NCI-H82 treated with DMSO at 0.1 percent for 48 hours (cell line): ENCODE data around the gene CACNG1.
"Not testable (repeated sequence)": the region's sequence is repeated elsewhere in the genome, so short reads cannot be mapped to it uniquely, and the experiment has no call there.

Experiments used
- DNase-seq: peaks from one replicate; lab custom pipeline; 2025; ENCODE audit not compliant: unreplicated experiment; lab: John Stamatoyannopoulos, UW

The CACNG1 gene

DNA sequence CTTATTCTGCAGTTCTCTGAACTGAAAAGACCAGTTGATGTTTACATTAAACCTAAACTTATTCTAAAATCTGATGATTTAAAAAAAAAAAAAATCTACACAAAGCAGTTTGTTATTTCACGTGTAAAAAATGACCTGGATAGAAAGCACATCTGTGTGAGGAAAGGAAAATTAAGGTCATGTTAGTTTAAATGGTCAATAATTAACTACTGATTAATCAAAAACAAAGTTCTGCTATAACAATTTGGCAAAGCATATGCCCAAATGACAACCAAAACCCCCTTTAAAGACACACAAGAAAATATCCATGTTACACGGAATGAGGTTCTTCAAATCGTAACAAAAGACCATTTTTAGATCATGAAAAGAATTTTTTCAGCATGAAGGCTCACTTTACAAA is 30.4 kb downstream of the CACNG1 start:
- DNase-seq: no peak

DNA sequence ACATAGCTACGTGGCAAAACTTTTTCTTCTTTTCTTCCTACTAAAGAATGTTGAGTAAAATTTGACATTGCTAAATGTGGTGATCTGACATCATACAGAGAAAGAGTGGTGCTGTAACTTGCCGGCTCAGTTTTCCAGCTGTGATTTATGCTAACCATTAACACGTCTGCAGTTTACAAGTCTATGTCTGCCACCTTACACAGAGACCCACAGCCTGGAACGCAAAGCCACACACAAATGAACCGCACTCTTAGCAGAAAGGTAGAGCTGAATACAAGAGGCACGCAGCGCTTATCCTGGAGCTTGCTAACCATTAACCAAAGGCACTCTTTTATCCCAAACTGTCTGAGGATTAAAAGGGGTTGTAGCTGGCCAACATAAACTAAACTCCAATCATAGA is 31.9 kb downstream of the CACNG1 start:
- no peak for DNase-seq

DNA sequence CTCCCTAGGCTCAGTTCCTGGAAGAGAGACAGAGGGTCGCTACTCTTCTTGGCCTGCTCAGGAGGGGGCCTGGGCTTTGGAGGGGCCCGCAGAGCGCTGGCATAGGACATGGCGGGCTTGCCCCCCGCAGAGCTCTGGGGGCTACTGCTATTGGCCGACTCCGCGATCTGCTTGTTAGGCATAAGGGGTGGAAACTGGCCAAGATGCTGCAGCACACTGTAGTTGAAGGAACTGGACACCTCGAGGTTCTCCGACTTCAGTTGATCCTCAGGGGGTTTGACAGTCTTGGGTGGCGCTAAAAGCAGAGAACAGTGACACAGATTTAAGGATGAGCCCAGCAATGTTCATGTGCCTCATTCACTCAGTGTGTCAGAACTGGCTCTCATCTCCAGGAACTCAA is 33.9 kb downstream of the CACNG1 start:
- DNase-seq: no peak

DNA sequence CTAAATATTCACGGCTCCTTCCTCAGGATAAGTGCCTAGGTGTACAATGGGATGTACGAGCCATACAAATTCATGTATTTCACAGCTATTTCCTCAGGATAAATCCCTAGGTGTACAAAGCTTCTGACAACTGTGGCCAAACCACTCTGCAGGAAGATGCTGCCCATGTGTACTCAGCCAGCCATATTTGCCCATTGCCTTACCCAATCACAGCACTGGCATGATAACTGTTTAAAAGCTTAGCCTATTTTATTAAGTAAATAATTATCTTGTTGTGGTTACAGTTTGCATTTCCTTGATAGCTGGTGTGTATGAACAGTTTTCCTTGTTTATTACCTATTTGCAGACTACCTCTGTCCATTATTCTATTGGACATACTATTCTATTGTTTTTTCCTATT is 35.1 kb downstream of the CACNG1 start:
- DNase-seq: no peak

DNA sequence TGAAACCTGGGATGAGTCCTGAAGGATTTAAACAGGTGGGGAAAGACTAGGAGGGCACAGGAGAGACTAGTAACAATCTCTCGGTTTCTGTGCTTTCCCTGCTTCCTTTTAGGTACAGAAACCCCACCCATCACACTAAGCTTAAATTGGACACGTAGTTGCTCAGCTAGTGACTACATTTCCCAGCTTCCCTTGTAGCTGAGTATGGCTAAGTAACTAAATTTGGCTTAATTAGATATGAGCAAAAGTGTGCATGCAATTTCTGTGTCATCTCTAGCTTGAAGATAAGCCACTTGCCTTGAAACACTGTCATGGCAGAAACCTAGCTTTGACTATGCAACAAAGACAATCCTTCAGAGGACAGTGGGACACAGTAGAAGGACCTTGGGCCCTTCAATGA is 36.5 kb downstream of the CACNG1 start:
- no peak for DNase-seq

DNA sequence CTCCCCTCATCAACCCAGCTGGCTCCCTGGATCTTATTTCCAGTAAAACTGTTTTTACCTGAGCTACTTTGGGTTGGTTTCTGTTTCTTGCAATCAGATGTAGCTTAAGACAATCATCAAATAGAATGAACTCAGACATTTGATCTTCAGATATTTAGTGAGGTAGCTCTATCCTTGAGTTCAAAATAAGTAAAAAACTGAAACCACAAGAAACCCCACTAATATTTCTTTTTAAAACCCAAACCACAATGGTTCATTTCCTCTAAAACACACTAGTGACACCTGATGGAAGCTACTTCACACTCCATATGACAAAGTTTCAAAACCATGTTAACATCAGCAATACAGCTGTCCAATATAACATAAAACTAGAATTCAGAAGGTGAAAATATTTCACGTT is 37.8 kb downstream of the CACNG1 start:
- DNase-seq: no peak

DNA sequence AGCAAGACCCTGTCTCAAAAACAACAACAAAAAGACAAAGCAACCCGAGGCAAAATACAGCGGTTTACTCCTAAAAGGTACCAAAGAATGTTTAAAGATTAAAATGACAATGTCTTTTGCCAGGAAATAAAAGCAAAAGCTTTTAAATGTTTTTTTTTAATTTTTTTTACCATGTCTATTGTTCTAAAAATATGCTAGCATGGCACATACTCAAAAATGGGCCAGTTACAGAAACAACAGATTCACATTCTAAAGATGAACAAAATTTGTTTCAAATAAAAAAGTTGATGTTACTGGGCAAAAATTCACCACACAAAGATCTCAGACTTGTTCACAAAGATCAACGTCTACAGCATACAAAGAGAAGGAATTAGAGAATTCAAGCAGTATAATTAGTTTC is 41.1 kb downstream of the CACNG1 start:
- no peak for DNase-seq

DNA sequence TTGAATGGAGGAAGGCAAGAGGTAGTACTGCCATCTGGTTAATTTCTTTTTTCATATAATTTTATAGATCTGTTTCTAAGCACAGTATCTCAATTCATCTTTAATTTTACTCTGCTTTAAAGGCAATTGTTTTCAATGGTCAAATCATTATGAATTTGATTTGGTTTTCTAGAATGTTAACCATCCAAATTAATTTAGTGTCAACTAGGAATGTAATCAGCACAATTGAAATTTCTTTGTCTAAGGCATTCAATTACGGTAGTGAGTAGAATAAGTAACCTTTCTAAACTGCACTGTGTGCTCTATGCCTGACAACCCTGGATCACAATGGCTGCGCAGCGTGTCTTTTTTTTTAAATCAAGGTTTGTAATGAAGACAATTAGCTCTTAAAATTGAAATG is 44.3 kb downstream of the CACNG1 start:
- no peak for DNase-seq

DNA sequence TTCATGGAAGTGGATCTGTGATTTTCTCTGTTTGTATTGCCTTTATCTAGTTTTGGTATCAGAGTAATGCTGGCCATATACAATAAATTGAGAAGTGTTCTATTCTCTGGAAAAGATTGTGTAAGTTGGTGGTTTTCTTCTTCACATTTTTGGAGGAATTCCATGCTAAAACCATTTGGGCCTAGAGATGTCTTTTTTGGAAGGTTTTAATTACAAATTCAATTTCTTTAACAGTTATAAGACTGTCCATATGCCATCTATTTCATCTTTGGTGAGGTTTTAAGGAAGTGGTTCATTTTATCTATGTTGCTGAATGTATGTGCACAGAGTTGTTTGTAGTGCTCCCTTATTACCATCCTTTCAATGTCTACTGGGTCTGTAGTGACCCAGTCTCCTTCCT is 46.0 kb downstream of the CACNG1 start:
- no peak for DNase-seq

DNA sequence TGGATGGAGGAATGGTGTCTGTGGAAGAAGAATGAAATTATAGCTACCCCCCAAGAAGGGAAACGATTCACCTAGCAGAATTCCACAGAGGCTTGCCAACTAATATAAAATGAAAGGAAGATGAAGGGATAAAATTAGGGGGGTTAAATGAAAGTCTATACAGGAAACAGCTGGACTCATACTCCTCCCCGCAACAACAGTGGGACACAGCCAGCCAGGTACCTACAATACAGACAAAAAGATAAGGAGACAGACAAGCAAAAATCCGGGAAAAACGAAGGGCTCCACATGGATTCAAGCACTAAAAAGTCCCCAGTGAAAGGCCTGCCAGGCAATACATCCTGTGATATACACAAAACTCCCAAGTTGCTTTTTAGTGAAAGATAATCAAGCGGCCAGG is 47.9 kb downstream of the CACNG1 start:
- no peak for DNase-seq

DNA sequence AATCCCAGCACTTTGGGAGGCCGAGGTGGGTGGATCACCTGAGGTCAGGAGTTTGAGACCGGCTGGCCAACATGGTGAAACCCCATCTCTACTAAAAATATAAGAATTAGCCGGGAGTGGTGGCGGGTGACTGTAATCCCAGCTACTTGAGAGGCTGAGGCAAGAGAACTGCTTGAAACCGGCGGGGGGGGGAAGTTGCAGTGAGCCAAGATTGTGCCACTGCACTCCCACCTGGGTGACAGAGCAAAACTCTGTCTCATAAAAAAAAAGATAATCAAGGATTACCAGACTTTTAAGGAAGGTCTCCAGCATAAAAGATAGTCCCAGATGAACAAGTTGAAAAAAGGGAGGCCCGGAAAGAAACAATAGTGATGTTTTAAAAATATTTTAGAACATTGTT is 48.4 kb downstream of the CACNG1 start:
- not testable (repeated sequence) for DNase-seq

DNA sequence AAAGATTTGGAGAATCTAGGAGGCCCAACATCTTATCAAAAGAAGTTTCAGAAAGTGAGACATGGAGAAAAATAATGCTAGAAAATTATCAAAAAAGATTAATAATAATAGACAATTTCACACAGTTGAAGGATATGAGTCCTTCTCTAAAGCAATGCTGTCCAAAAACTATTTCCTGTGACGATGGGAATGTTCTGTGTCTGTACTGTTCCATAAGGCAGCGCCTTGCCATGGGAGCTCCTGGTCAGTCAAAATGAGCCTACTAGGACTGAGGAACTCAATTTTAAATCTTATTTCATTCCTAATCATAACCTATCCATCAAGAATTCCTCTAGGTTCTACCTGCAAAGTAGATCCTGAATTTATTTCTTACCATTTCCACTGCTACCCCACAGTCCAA is 49.0 kb downstream of the CACNG1 start:
- DNase-seq: no peak

DNA sequence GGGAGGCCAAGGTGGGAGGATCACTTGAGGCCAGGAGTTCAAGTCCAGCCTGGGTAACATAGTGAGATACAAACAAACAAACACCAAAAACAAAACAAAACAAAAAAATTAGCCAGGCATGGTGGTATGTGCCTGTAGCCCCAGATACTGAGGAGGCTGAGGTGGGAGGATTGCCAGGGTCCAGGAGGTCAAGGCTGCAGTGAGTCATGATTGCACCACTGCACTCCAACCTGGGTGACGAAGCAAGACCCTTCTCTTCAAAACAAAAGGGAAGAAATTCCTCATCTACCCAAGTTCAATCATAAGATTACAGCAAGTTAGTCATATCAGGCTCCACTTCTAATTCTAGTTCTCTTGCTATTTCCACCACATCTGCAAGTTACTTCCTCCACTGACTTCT is 50.9 kb downstream of the CACNG1 start:
- not testable (repeated sequence) for DNase-seq

DNA sequence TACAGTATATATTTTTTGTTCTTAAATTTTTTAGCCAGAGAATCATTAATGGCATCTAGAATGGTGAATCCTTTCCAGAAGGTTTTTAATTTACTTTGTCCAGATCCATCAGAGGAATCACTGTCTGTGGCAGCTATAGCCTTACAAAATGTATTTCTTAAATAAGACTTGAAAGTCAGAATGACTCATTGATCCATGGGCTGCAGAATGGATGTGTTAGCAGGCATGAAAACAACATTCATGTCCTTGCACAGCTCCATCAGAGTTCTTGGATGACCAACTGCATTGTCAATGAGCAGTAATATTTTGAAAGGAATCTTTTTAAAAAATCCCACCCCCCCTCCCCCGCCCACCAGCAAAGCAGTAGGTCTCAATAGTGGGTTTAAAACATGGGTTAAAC is 51.4 kb downstream of the CACNG1 start:
- no peak for DNase-seq

DNA sequence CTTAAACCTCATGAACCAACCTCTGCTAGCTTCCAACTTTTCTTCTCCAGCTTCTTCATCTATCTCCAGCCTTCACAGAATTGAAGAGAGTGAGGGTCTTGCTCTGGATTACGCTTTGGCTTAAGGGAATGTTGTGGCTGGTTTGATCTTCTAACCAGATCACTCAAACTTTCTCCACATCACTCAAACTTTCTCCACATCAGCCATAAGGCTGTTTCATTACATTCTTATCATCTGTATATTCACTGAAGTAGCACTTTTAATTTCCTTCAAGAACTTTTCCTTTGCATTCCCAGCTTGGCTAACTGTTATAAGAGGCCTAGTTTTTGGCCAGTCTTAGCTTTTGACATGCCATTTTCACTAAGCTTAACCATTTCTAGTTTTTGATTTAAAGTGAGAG is 52.3 kb downstream of the CACNG1 start:
- DNase-seq: no peak

DNA sequence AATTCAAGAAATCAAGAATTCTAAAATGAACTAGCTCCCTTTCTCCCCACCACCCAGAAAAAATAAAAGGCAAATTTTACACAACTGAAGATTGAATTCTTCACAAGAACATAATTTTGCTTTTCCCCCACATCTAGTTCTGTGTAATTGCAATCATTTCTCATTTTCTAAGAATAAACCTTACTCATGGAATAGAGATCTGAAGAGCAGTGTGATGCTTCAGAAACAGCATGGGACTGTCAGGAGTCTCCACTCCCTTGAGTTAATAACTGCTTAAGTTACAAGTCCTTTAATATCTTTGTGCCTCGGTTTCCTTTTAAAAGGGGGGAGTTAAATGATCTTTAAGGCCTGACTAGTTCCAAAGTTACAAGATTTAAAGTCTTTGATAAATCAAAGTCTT is 53.7 kb downstream of the CACNG1 start:
- DNase-seq: no peak

DNA sequence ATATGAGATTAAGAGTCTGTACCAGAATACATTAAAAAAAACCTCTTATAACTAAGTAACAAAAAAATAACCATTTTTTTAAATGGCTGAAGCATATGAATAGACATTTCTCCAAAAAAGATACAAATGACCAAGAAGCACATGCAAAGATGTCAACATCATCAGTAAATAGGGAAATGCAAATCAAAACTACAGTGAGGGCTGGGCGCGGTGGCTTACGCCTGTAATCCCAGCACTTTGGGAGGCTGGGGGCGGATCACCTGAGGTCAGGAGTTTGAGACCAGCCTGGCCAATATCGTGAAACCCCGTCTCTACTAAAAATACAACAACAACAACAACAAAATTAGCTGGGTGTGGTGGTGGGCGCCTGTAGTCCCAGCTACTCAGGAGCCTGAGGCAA is 60.3 kb downstream of the CACNG1 start:
- DNase-seq: not testable (repeated sequence)

DNA sequence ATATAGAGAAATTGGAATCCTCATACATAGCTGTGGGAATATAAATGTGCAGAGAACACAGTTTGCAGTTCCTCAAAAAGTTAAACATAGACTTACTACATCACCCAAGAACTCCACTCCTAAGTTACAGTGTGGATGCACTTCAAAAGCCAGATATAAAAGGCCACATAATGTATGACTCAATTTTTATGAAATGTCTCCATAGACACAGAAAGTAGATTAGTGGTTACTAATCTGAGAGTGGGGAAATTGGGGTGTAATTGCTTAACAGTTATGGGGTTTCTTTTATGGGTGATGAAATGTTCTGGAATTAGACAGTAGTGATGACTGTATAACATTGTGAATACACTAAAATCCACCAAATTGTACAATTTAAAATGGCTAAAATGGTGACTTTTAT is 60.9 kb downstream of the CACNG1 start:
- no peak for DNase-seq
